ENCODE data around the gene GPATCH3.
A peak's percentile ranks its signal among the peaks of the same experiment; 100 is the strongest.

Gene GPATCH3

GRCh38 chr1:26894263-26894662, 6.0 kb downstream of the GPATCH3 start:
- peaks cover 19% of the 10 kb centered on the region for H3K4me1 ChIP-seq (ENCODE audit: low read depth, poor library complexity, severe bottlenecking)
- H3K27ac ChIP-seq = no peak overlapping the region
- no peak overlapping the region for H3K9ac ChIP-seq
- no peak overlapping the region for H3K4me2 ChIP-seq
- TF ChIP-seq CTCF (conservative IDR thresholded peaks at IDR 0.05; ENCODE audit: low read depth, low read length) = no peak
- H4K20me1 ChIP-seq (ENCODE audit: insufficient read depth) = no peaks in the 10 kb centered on the region
- H3K4me3 ChIP-seq (IDR thresholded peaks at IDR 0.05; ENCODE audit: insufficient read depth, low read depth, low read length) = no peak overlapping the region
- H3K79me2 ChIP-seq (ENCODE audit: insufficient read depth, low read depth) = peaks cover 9% of the 10 kb centered on the region
- no peak overlapping the region for H2AFZ ChIP-seq (ENCODE audit: low read depth)
- H3K36me3 ChIP-seq (ENCODE audit: insufficient read depth) = no peaks in the 10 kb centered on the region; the same call in 1 of the 2 replicates
- no peaks in the 10 kb centered on the region for H3K27me3 ChIP-seq (ENCODE audit: insufficient read depth, low read depth)

GRCh38 chr1:26890467-26890796, 9.8 kb downstream of the GPATCH3 start:
- H3K9ac ChIP-seq = peak overlapping the region; percentile 51; the same call in 1 of the 2 replicates
- no peak overlapping the region for H3K4me3 ChIP-seq (IDR thresholded peaks at IDR 0.05; ENCODE audit: insufficient read depth, low read depth, low read length)
- no peaks in the 10 kb centered on the region for H3K27me3 ChIP-seq (ENCODE audit: insufficient read depth, low read depth)
- TF ChIP-seq CTCF (conservative IDR thresholded peaks at IDR 0.05; ENCODE audit: low read depth, low read length) = no peak
- H3K27ac ChIP-seq = peak overlapping the region; percentile 30; the same call in 1 of the 2 replicates
- peak overlapping the region; percentile 58 for H2AFZ ChIP-seq (ENCODE audit: low read depth)
- H3K4me2 ChIP-seq = peak overlapping the region; percentile 94
- H4K20me1 ChIP-seq (ENCODE audit: insufficient read depth) = no peaks in the 10 kb centered on the region
- no peaks in the 10 kb centered on the region; the same call in 1 of the 2 replicates for H3K36me3 ChIP-seq (ENCODE audit: insufficient read depth)
- H3K4me1 ChIP-seq (ENCODE audit: low read depth, poor library complexity, severe bottlenecking) = peaks cover 14% of the 10 kb centered on the region
- peaks cover 11% of the 10 kb centered on the region; the same call in 1 of the 2 replicates for H3K79me2 ChIP-seq (ENCODE audit: insufficient read depth, low read depth)

- H3K27me3 ChIP-seq (ENCODE audit: insufficient read depth, low read depth) = no peaks in the 10 kb centered on the region
- H3K79me2 ChIP-seq (ENCODE audit: insufficient read depth, low read depth) = peaks cover 11% of the 10 kb centered on the region; the same call in 1 of the 2 replicates
- no peak for TF ChIP-seq CTCF (conservative IDR thresholded peaks at IDR 0.05; ENCODE audit: low read depth, low read length)
- no peaks in the 10 kb centered on the region; the same call in 1 of the 2 replicates for H3K36me3 ChIP-seq (ENCODE audit: insufficient read depth)
- H4K20me1 ChIP-seq (ENCODE audit: insufficient read depth) = no peaks in the 10 kb centered on the region
- peak within 1 kb of the TSS; percentile 51 for H3K9ac ChIP-seq
- peaks cover 14% of the 10 kb centered on the region for H3K4me1 ChIP-seq (ENCODE audit: low read depth, poor library complexity, severe bottlenecking)
- peak within 1 kb of the TSS; percentile 30; the same call in 1 of the 2 replicates for H3K27ac ChIP-seq
- peak within 1 kb of the TSS; percentile 58 for H2AFZ ChIP-seq (ENCODE audit: low read depth)
- H3K4me3 ChIP-seq (IDR thresholded peaks at IDR 0.05; ENCODE audit: insufficient read depth, low read depth, low read length) = peak within 1 kb of the TSS; percentile 89
- H3K4me2 ChIP-seq = peak within 1 kb of the TSS; percentile 94
Observed at GRCh38 chr1:26889551-26890466, 10.5 kb downstream of the GPATCH3 start, which contains the start of gene GPN2. TSS of gene GPN2 (minus strand) at chr1:26890283. CDS start at chr1:26890096, 187 bp downstream.

- Histone ChIP-seq H3K4me1 (ENCODE audit: low read depth, poor library complexity, severe bottlenecking) (peaks cover 14% of the 10 kb centered on the region), H3K27ac (no peak overlapping the region), H3K4me3 (IDR thresholded peaks at IDR 0.05; ENCODE audit: insufficient read depth, low read depth, low read length) (no peak overlapping the region), H3K4me2 (no peak overlapping the region), H3K79me2 (ENCODE audit: insufficient read depth, low read depth) (peaks cover 11% of the 10 kb centered on the region; the same call in 1 of the 2 replicates), H3K27me3 (ENCODE audit: insufficient read depth, low read depth) (no peaks in the 10 kb centered on the region), H2AFZ (ENCODE audit: low read depth) (no peak overlapping the region), H3K36me3 (ENCODE audit: insufficient read depth) (no peaks in the 10 kb centered on the region; the same call in 1 of the 2 replicates), H4K20me1 (ENCODE audit: insufficient read depth) (no peaks in the 10 kb centered on the region), H3K9ac (no peak overlapping the region)
- no peak for TF ChIP-seq CTCF (conservative IDR thresholded peaks at IDR 0.05; ENCODE audit: low read depth, low read length)
Observed at GRCh38 chr1:26888231-26888630, 12.0 kb downstream of the GPATCH3 start.

Measured in KMS-11 (cell line).